Left renal pelvis (tissue), 4 donors: ENCODE results near the gene FOXD1. TPM values are rescaled to one million over a fixed set of nuclear protein-coding genes. Genes with fewer than 3 reads are reported as not detected.
"Not testable (repeated sequence)": the region's sequence is repeated elsewhere in the genome, so short reads cannot be mapped to it uniquely, and the experiment has no call there.

Experiments used
- DNase-seq, 4 donors: peaks; one replicate each; pipeline ENCODE4 v3.0.0-alpha.2; 2013; ENCODE audit warnings: low read depth in 4 of 4, low spot score in 3 of 4
- polyA plus RNA-seq, 4 donors: library from polyadenylated mRNA; unstranded; fragments of 120-200 nt; gene quantifications; one replicate each; pipeline ENCODE4 v1.2.1, GENCODE V29; 2013; ENCODE audit not compliant: insufficient read length in 4 of 4

The FOXD1 gene
- polyA plus RNA-seq, 4 donors: 10.3 to 49.5 (median 16.7) TPM

- DNase-seq: no peak
Measured at GRCh38 chr5:73464016-73464745, 15.6 kb upstream of the FOXD1 start.

GRCh38 chr5:73460133-73460532 lies 11.6 kb upstream of the FOXD1 start:
- no peak for DNase-seq

- DNase-seq: no peak
Measured at GRCh38 chr5:73459366-73459765, 10.8 kb upstream of the FOXD1 start.

- DNase-seq: not testable (repeated sequence)
Measured at GRCh38 chr5:73456462-73456861, 7.9 kb upstream of the FOXD1 start.

- DNase-seq: no peak
Measured at GRCh38 chr5:73454379-73455036, 5.9 kb upstream of the FOXD1 start.

GRCh38 chr5:73452215-73452614 lies 3.6 kb upstream of the FOXD1 start:
- DNase-seq: no peak

GRCh38 chr5:73451224-73452130 lies 2.9 kb upstream of the FOXD1 start:
- DNase-seq: no peak

- no peak for DNase-seq
Measured at GRCh38 chr5:73450672-73451223, 2.2 kb upstream of the FOXD1 start.

- DNase-seq: no peak
Measured at GRCh38 chr5:73450137-73450536, 1.6 kb upstream of the FOXD1 start.

GRCh38 chr5:73447530-73448462 lies 781 bp downstream of the FOXD1 start:
- DNase-seq: no peak

- DNase-seq: no peak
Measured at GRCh38 chr5:73446631-73447529, 1.7 kb downstream of the FOXD1 start.

- DNase-seq: no peak
Measured at GRCh38 chr5:73445665-73446630, 2.6 kb downstream of the FOXD1 start.

GRCh38 chr5:73444499-73445438 lies 3.8 kb downstream of the FOXD1 start:
- DNase-seq: no peak

- DNase-seq: no peak
Measured at GRCh38 chr5:73443829-73444498, 4.6 kb downstream of the FOXD1 start.

- DNase-seq: no peak
Measured at GRCh38 chr5:73442996-73443627, 5.5 kb downstream of the FOXD1 start.
